ENCODE results near the gene LRIG1. TPM values are rescaled to one million over a fixed set of nuclear protein-coding genes. Genes with fewer than 3 reads are reported as not detected.
A peak's percentile ranks its signal among the peaks of the same experiment; 100 is the strongest.

Gene LRIG1
- total RNA-seq, 1 experiment from 2014 or later = 24.1 TPM

GRCh38 chr3:66499881-66500575 is 794 bp downstream of the LRIG1 start:
- TF ChIP-seq CTCF (conservative IDR thresholded peaks at IDR 0.05; ENCODE audit: low read depth, low read length) (no peak), EZH2 (IDR thresholded peaks at IDR 0.05; ENCODE audit: borderline replicate concordance, low read depth, low read length, poor library complexity, severe bottlenecking) (no peak)
- H3K27me3 ChIP-seq (replicated peaks; ENCODE audit: insufficient read depth, low read depth, low read length, poor library complexity) = no peaks in the 10 kb centered on the region
- ChIA-PET CTCF (no interaction called here), POLR2A (ENCODE audit: low non-redundant PET) (no interaction called here)
- no peaks in the 10 kb centered on the region for H3K36me3 ChIP-seq (ENCODE audit: insufficient read depth, low read length, poor library complexity, severe bottlenecking)
- H3K4me1 ChIP-seq (ENCODE audit: insufficient read depth, low read length, poor library complexity, severe bottlenecking) = peaks cover 21% of the 10 kb centered on the region
- no peak for DNase-seq (ENCODE audit: low spot score)
- intact Hi-C loops (cut with micrococcal nuclease; ENCODE audit: unreplicated experiment) = loop anchor here (5.0 to 10.0 kb wide), 2 partner anchors 73 to 95 kb away; no protein-coding TSS in a partner anchor
- no peaks in the 10 kb centered on the region for H3K9me3 ChIP-seq (ENCODE audit: low read depth, low read length, poor library complexity, severe bottlenecking)
- no TSS peak for BruUV-seq (replicated peaks)
- peak overlapping the region; percentile 83 for H3K27ac ChIP-seq (ENCODE audit: low read depth, low read length, poor library complexity, severe bottlenecking)
- peak overlapping the region; percentile 75 for H3K4me3 ChIP-seq (ENCODE audit: low read depth, low read length, poor library complexity, severe bottlenecking)

GRCh38 chr3:66498687-66499621 is 1.9 kb downstream of the LRIG1 start:
- peak overlapping the region; percentile 75 for H3K4me3 ChIP-seq (ENCODE audit: low read depth, low read length, poor library complexity, severe bottlenecking)
- POLR2A ChIA-PET (ENCODE audit: low non-redundant PET) = no interaction called here
- CTCF ChIA-PET = no interaction called here
- DNase-seq (ENCODE audit: low spot score) = peak; percentile 17
- TSS peak; percentile 40 for BruUV-seq (replicated peaks)
- H3K4me1 ChIP-seq (ENCODE audit: insufficient read depth, low read length, poor library complexity, severe bottlenecking) = peaks cover 23% of the 10 kb centered on the region
- no peaks in the 10 kb centered on the region for H3K36me3 ChIP-seq (ENCODE audit: insufficient read depth, low read length, poor library complexity, severe bottlenecking)
- intact Hi-C loops (cut with micrococcal nuclease; ENCODE audit: unreplicated experiment) = loop anchor here (10.0 kb wide), 1 partner anchor 94 kb away; no protein-coding TSS in a partner anchor
- no peak overlapping the region for H3K27ac ChIP-seq (ENCODE audit: low read depth, low read length, poor library complexity, severe bottlenecking)
- TF ChIP-seq CTCF (conservative IDR thresholded peaks at IDR 0.05; ENCODE audit: low read depth, low read length) = no peak
- TF ChIP-seq EZH2 (IDR thresholded peaks at IDR 0.05; ENCODE audit: borderline replicate concordance, low read depth, low read length, poor library complexity, severe bottlenecking) = no peak
- H3K27me3 ChIP-seq (replicated peaks; ENCODE audit: insufficient read depth, low read depth, low read length, poor library complexity) = no peaks in the 10 kb centered on the region
- H3K9me3 ChIP-seq (ENCODE audit: low read depth, low read length, poor library complexity, severe bottlenecking) = no peaks in the 10 kb centered on the region

- H3K9me3 ChIP-seq (ENCODE audit: low read depth, low read length, poor library complexity, severe bottlenecking) = no peaks in the 10 kb centered on the region
- peak overlapping the region; percentile 75 for H3K4me3 ChIP-seq (ENCODE audit: low read depth, low read length, poor library complexity, severe bottlenecking)
- no peaks in the 10 kb centered on the region for H3K36me3 ChIP-seq (ENCODE audit: insufficient read depth, low read length, poor library complexity, severe bottlenecking)
- H3K4me1 ChIP-seq (ENCODE audit: insufficient read depth, low read length, poor library complexity, severe bottlenecking) = peaks cover 21% of the 10 kb centered on the region
- intact Hi-C loops (cut with micrococcal nuclease; ENCODE audit: unreplicated experiment) = loop anchor here (10.0 kb wide), 1 partner anchor 93 kb away; no protein-coding TSS in a partner anchor
- TF ChIP-seq EZH2 (IDR thresholded peaks at IDR 0.05; ENCODE audit: borderline replicate concordance, low read depth, low read length, poor library complexity, severe bottlenecking) = no peak
- TF ChIP-seq CTCF (conservative IDR thresholded peaks at IDR 0.05; ENCODE audit: low read depth, low read length) = no peak
- no peak for DNase-seq (ENCODE audit: low spot score)
- ChIA-PET POLR2A (ENCODE audit: low non-redundant PET) (no interaction called here), CTCF (no interaction called here)
- BruUV-seq (replicated peaks) = no TSS peak
- no peaks in the 10 kb centered on the region for H3K27me3 ChIP-seq (replicated peaks; ENCODE audit: insufficient read depth, low read depth, low read length, poor library complexity)
- no peak overlapping the region for H3K27ac ChIP-seq (ENCODE audit: low read depth, low read length, poor library complexity, severe bottlenecking)
These were observed 2.7 kb downstream of the LRIG1 start for GRCh38 chr3:66497985-66498671.

Measured in A673 (cell line).